A549 treated with CORT108297 at 1 μM for 4 hours (cell line): ENCODE results near the gene ANOS1. TPM values are rescaled to one million over a fixed set of nuclear protein-coding genes. Genes with fewer than 3 reads are reported as not detected.

Experiments
- total RNA-seq: library from RNA; stranded (reverse); fragments of 200-300 nt; extraction: Qiagen RNA extraction; gene quantifications from 5 replicates; pipeline ENCODE4 v1.2.3, GENCODE V29; 2022

The ANOS1 gene
- total RNA-seq, result 0.02 to 0.14 TPM (median 0.06 TPM) in 5 replicates

DNA sequence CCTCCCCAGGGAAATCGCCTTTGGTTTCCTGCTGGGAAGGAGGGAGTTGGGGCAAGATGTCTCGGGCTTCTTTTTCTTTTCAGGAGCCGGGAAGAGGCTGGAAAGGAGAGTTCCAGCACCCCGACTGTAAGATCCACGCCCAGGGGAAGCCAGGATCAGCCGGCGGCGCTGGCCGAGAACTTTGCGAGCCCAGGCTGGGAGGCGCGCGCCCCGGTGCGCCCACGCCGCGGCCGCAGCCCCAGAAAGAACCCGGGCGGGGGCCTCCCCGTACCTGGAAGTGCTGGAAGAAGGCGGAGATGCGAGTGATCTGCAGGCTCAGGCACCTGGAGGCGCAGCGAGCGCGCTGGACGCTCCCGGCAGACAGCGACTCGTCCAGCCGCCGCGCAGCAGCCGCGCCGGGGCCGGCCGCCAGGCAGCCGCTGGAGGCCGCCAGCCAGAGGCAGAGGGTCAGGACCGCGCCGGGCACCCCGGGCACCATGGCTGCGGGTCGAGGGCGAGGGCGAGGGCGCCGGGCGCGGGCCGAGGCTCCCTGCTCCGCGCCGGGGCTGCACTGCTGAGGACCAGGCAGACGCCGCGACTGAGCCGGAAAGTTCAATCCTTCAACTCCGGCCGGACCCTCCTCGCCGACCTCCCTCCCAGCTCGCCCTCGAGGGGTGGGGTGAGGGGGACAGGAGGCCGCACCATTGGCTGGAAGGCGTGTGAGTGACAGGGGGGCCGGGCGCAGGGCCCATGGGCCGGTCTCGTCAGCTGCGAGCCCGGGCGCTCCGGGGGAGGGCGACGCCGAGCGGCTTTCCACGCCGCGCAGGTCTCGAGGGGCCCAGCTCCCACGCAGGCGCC lies at the start of gene ANOS1:
ANOS1 (minus strand) TSS at position 579 of the 837 bp plus-strand sequence; CDS start at position 478, 101 bp downstream.

Other genes with a start within 250 kb of the ANOS1 start
- gene FAM9A, start 69.2 kb upstream of the ANOS1 start, total RNA-seq, result not detected in 5 replicates